HG03432 (cell line): ENCODE measurements around the gene FUZ.

Experiments used
- ATAC-seq: cut with Tn5 transposase; IDR thresholded peaks from one replicate; pipeline ENCODE4 v1.9.1; 2021; ENCODE audit warnings: mild to moderate bottlenecking, moderate library complexity; ENCODE audit not compliant: unreplicated experiment

FUZ gene

GRCh38 chr19:49761249-49761624, 51.9 kb downstream of the FUZ start:
- no peak for ATAC-seq

- no peak for ATAC-seq
These were observed 54.8 kb downstream of the FUZ start for GRCh38 chr19:49758292-49758691.
